ENCODE data around the gene SUGP1. TPM values are rescaled to one million over a fixed set of nuclear protein-coding genes. Genes with fewer than 3 reads are reported as not detected.

The SUGP1 gene
- total RNA-seq, 4 donors from 2014 or later, result 31.1 to 118 (median 66.5) TPM

DNA sequence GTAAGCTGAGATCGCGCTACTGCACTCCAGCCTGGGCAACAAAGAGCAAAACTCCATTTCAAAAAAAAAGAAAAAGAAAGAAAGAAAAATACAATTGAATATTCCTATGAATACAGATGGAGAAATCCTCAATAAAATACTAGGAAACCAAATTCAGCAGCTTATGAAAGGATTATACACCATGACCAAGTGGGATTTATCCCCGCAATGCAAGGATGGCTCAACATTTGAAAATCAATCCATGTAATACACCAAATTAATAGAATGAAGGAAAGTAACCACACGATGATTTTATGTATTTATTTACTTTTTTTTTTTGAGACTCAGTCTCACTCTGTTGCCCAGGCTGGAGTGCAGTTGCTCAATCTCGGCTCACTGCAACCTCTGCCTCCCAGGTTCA is 27.7 kb downstream of the SUGP1 start:
- Histone ChIP-seq H3K4me3 (no peak overlapping the region), H3K9me3 (no peaks in the 10 kb centered on the region), H3K36me3 (peaks cover 0 to 42% (median 12%) of the 10 kb centered on the region in 4 donors), H3K4me1 (no peaks in the 10 kb centered on the region), H3K27me3 (no peaks in the 10 kb centered on the region), H3K27ac (no peak overlapping the region)
- WGBS, 2 donors (ENCODE audit: low coverage in 1 of 2), result 97% methylated on average over 4 to 5 of the region's 5 CpGs
- TF ChIP-seq POLR2A (IDR thresholded peaks at IDR 0.05) (no peak), POLR2AphosphoS5 (IDR thresholded peaks at IDR 0.05) (no peak), EP300 (IDR thresholded peaks at IDR 0.05; ENCODE audit: low read depth) (no peak)
- TF ChIP-seq, protein P1, sequence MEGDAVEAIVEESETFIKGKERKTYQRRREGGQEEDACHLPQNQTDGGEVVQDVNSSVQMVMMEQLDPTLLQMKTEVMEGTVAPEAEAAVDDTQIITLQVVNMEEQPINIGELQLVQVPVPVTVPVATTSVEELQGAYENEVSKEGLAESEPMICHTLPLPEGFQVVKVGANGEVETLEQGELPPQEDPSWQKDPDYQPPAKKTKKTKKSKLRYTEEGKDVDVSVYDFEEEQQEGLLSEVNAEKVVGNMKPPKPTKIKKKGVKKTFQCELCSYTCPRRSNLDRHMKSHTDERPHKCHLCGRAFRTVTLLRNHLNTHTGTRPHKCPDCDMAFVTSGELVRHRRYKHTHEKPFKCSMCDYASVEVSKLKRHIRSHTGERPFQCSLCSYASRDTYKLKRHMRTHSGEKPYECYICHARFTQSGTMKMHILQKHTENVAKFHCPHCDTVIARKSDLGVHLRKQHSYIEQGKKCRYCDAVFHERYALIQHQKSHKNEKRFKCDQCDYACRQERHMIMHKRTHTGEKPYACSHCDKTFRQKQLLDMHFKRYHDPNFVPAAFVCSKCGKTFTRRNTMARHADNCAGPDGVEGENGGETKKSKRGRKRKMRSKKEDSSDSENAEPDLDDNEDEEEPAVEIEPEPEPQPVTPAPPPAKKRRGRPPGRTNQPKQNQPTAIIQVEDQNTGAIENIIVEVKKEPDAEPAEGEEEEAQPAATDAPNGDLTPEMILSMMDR (IDR thresholded peaks at IDR 0.05), result no peak
- no peak for DNase-seq
- intact Hi-C loops (cut with DNase I; ENCODE audit: low total_unique reads), result no loop called here
- in situ Hi-C loops (cut with MboI; ENCODE audit: low pct_ligation_motif_present in 1 of 4, low pct_unique_long_range_greater_than_20kb in 1 of 4, low sequenced_read_pairs in 3 of 4), result no loop called here

DNA sequence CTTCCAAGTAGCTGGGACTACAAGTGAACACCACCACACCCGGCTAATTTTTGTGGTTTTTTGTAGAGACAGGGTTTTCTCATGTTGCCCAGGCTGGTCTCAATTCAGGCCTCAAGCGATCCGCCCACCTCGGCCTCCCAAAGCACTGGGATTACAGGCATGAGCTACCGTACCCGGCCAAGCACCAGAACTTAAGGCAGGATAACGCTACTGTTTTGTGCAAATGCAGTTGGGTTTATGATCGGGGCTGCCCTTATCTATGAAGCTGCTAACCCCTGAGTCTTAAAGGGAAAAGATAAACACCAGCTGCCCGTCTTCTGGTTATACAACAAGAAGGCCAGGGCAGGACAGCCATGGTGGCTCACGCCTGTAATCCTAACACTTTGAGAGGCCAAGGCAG is 34.6 kb downstream of the SUGP1 start:
- 97 to 100% methylated on average over 1 to 10 of the region's 10 CpGs for WGBS, 2 donors (ENCODE audit: low coverage in 1 of 2)
- Histone ChIP-seq H3K27me3 (no peaks in the 10 kb centered on the region), H3K9me3 (no peaks in the 10 kb centered on the region), H3K4me1 (no peaks in the 10 kb centered on the region), H3K36me3 (peaks cover 0 to 34% (median 7%) of the 10 kb centered on the region in 4 donors), H3K4me3 (no peak overlapping the region), H3K27ac (no peak overlapping the region)
- intact Hi-C loops (cut with DNase I; ENCODE audit: low total_unique reads) (no loop called here), in situ Hi-C loops (cut with MboI; ENCODE audit: low pct_ligation_motif_present in 1 of 4, low pct_unique_long_range_greater_than_20kb in 1 of 4, low sequenced_read_pairs in 3 of 4) (no loop called here)
- no peak for DNase-seq
- TF ChIP-seq POLR2AphosphoS5 (IDR thresholded peaks at IDR 0.05) (no peak), EP300 (IDR thresholded peaks at IDR 0.05; ENCODE audit: low read depth) (no peak), POLR2A (IDR thresholded peaks at IDR 0.05) (no peak)
- TF ChIP-seq, protein P1 (IDR thresholded peaks at IDR 0.05), result no peak

DNA sequence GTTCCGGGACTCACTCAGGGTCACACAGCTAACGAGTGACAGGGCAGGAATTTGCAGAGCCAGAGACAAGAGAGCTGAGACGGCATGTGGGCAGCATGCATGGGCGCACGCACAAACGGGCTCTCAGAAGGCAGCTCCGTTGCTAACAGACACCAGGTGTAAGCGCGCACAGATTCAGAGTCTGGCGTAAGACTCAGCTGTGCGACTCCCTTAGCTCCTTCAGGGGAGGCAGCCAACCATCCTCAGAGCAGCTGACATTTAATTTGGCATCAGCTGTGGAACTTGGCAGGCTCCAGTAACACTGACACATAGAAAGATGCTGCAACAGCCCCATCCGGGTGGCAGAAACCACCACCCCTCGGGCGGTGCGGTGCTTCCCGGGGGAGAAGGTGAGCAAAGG is 39.7 kb downstream of the SUGP1 start:
- intact Hi-C loops (cut with DNase I; ENCODE audit: low total_unique reads), result no loop called here
- peaks cover 0 to 37% (median 9%) of the 10 kb centered on the region in 4 donors for H3K36me3 ChIP-seq

DNA sequence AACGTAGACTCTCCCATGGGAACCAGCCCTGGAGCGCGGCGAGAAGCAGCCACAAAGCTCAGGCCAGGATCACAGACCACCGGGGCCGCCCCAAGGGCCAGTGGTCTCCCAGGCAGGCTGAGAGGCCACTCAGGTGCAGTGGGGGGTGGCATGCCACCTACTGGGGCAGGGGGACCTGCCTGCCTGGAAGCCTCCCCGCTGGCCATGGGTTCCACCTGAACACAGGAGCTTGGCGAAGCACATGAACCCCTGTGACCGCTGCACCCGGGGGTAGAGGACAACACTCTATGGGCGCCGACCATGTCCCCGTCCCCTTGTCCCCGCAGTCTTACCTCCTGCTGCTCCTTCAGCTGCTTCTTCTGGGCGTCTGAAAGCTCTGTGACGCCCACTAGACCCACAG is 40.5 kb downstream of the SUGP1 start:
- TF ChIP-seq POLR2AphosphoS5 (IDR thresholded peaks at IDR 0.05) (no peak), POLR2A (IDR thresholded peaks at IDR 0.05) (no peak), EP300 (IDR thresholded peaks at IDR 0.05; ENCODE audit: low read depth) (no peak)
- TF ChIP-seq, protein P1 (IDR thresholded peaks at IDR 0.05), result no peak
- H3K27ac ChIP-seq, result no peak overlapping the region

More for the DNA sequence above, 39.7 kb downstream of the SUGP1 start:
- 80 to 100% methylated on average over 3 to 16 of the region's 16 CpGs for WGBS, 2 donors (ENCODE audit: low coverage in 1 of 2)
- Histone ChIP-seq H3K9me3 (no peaks in the 10 kb centered on the region), H3K27ac (no peak overlapping the region), H3K27me3 (no peaks in the 10 kb centered on the region), H3K4me1 (no peaks in the 10 kb centered on the region), H3K4me3 (no peak overlapping the region)
- in situ Hi-C loops (cut with MboI; ENCODE audit: low pct_ligation_motif_present in 1 of 4, low pct_unique_long_range_greater_than_20kb in 1 of 4, low sequenced_read_pairs in 3 of 4), result no loop called here
- DNase-seq, result no peak
- TF ChIP-seq POLR2AphosphoS5 (IDR thresholded peaks at IDR 0.05), result no peak
- TF ChIP-seq, protein P1 (IDR thresholded peaks at IDR 0.05), result no peak
- no peak for TF ChIP-seq POLR2A (IDR thresholded peaks at IDR 0.05)
- TF ChIP-seq EP300 (IDR thresholded peaks at IDR 0.05; ENCODE audit: low read depth), result no peak

More for the DNA sequence above, 40.5 kb downstream of the SUGP1 start:
- in situ Hi-C loops (cut with MboI; ENCODE audit: low pct_ligation_motif_present in 1 of 4, low pct_unique_long_range_greater_than_20kb in 1 of 4, low sequenced_read_pairs in 3 of 4), result no loop called here
- intact Hi-C loops (cut with DNase I; ENCODE audit: low total_unique reads), result no loop called here
- no peak for DNase-seq
- H3K36me3 ChIP-seq, result peaks cover 0 to 37% (median 9%) of the 10 kb centered on the region in 4 donors
- H3K9me3 ChIP-seq, result no peaks in the 10 kb centered on the region
- 88% methylated on average over 16 of the region's 16 CpGs; no CpG with 5 or more reads in 1 of the 2 donors for WGBS, 2 donors (ENCODE audit: low coverage in 1 of 2)
- no peaks in the 10 kb centered on the region for H3K4me1 ChIP-seq
- H3K4me3 ChIP-seq, result no peak overlapping the region
- no peaks in the 10 kb centered on the region for H3K27me3 ChIP-seq

All from transverse colon (tissue), 4 donors.